Astrocyte of the spinal cord (primary cell): ENCODE measurements around the gene IRAK2.

ENCODE experiments used
- DNase-seq: peaks from one replicate; pipeline ENCODE4 v3.0.0; 2011; ENCODE audit warnings: low read depth, low spot score
- H3K4me3 ChIP-seq: 2 replicates; pipeline ENCODE4 v1.5.1; 2011; ENCODE audit warnings: low read depth, mild to moderate bottlenecking, low read length, moderate library complexity
- CTCF ChIP-seq: IDR thresholded peaks from 2 replicates; pipeline ENCODE4 v1.5.1; 2012; ENCODE audit warnings: low read depth, mild to moderate bottlenecking, low read length, inconsistent platforms
- in situ Hi-C: cut with HindIII; loops from 2 replicates; pipeline ENCODE4 v1.10.0; 2017; ENCODE audit warnings: low sequenced_read_pairs

IRAK2 gene

DNA sequence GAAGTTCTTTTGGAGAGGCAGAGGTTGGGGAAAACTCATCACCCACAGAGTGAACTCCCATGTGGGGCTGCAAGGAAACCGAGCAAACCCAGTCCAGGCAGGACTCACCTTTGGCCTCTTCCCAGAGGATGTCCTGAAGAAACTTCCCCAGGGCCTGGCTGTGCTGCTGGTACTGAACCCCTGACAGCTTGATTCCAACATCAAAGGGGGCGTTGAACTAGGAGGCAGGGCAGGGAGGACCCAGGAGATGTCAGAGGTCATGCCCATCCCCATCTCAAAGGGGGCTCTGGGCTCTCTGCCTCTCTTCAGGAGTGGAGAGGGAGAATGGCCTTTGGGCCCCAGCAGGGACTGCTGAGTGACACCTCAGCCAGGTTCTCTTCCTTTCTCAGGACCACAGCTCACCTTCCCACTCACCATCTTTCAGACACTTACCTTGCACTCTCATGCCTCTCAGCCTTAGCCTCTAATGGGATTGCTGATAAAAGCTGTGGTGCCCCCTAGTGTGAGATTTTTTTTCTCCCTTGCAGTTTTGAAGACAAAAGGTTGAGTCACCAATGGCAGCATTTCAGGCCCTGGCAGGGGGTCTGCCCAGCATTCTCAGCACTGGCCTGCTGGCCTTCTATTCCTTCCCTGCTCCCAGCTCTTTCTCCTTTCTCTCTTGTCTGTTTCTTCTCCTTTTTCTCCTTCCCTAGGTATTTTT is 122.0 kb downstream of the IRAK2 start:
- peak; percentile 83 for DNase-seq
- no peak for TF ChIP-seq CTCF
- H3K4me3 ChIP-seq, result no peak overlapping the region
- in situ Hi-C loops, result no loop called here

DNA sequence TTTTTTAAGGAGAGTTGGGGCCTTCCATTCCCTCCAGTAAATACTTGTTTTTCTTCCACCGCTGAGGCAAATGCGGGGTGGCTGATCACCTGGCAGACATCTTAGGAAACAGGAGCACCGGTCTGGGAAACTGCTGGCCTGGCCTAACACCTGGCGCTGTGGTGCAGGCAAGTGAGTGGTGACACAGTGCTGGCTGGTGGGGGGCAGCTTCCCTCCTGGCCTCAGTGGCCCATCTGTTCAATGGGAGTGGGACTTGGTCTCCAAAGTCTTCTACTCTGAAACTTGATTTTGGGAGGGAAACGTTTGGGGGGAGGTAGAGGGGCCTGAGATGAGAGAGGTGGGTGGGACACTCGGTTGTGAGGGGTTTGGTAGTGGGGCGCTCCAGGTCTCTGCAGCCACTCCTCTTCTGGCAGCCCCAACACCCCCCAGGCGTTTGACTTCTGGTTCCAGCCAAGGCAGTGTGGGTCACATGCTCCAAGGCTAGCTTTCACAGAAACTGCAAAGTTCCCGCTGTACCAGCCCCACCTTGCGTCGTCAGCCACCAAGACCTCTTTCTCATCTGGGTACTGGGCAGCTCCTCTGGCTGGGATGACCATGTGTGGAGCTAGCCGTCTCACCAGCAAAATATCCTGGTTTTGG is 123.3 kb downstream of the IRAK2 start:
- no peak for DNase-seq
- in situ Hi-C loops, result no loop called here
- no peak for TF ChIP-seq CTCF
- no peak overlapping the region for H3K4me3 ChIP-seq

GRCh38 chr3:10288575-10288960 is 123.8 kb downstream of the IRAK2 start:
- DNase-seq, result no peak
- in situ Hi-C loops, result no loop called here
- TF ChIP-seq CTCF, result no peak
- no peak overlapping the region for H3K4me3 ChIP-seq

GRCh38 chr3:10289077-10289476 is 124.4 kb downstream of the IRAK2 start:
- no peak overlapping the region for H3K4me3 ChIP-seq
- no peak for DNase-seq
- no peak for TF ChIP-seq CTCF
- in situ Hi-C loops, result no loop called here

- H3K4me3 ChIP-seq, result no peak overlapping the region
- no peak for TF ChIP-seq CTCF
- in situ Hi-C loops, result no loop called here
- no peak for DNase-seq
Measured at GRCh38 chr3:10289787-10290355, 125.2 kb downstream of the IRAK2 start.

DNA sequence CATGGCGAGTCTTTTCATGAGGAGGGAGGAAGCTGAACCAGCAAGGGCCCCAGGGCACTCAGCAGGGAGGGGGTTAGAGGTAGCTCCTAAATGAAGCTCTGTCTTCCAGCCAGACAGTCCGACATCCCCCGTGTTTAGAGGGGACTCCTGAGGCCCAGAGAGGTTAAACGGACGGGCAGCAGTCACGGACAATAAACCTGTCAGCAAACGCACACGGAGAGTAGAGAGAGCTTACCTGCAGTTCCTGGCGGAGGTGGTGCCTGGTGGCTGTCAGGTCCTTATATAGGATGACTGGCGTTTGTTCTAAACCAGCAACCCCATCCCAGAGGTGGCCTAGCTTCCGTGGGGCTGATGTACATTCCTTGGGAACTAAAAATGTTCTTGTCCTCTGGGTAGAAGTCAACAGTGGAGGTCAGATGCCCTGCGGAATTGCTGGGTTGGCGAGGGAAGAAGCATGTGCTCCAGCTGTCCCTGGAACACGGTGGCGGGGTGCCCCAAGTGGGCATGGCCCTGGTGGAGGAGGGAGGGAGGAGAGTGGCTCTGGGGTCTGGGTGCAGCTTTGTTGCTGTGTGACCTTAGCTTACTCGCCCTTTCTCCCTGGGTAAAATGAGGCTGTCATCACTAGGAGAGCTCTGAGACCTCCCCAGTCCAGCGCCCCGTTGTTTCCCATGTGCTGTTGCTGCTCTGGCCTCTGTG is 125.9 kb downstream of the IRAK2 start:
- DNase-seq, result no peak
- in situ Hi-C loops, result no loop called here
- no peak overlapping the region for H3K4me3 ChIP-seq
- no peak for TF ChIP-seq CTCF
